HG03196 (cell line): ENCODE data around the gene SH2D3A.

Source experiments
- ATAC-seq: cut with Tn5 transposase; IDR thresholded peaks from one replicate; pipeline ENCODE4 v1.9.1; 2021; ENCODE audit not compliant: unreplicated experiment

SH2D3A gene

DNA sequence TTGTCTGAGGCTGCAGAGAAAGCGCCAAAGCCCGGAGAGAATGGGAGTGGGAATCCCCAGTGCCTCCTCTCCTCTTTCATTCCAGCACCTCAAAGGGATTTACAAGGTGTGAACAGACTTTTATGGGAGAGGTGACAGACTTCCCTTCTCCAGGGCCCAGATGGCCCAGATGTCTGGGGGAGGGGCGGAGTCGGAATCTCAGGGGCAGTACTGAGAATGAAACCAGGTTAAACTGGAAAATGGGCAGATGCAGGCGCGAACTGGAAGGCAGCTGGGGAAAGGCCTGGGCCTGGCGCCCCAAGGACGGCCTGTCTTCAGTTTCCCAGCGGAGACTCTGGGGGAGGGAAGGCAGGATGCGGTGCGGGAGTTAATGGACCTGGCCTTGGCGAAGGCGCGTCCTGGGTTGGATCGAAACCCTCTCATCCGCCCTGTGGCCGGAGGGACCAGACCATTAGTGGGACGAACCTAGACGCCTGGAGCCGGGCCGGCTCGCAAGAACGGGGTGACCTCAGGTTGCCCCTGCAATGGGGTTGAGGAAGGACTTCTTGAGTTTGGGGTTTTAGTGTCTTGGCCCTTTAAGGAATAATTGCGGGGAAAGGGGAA lies 28.3 kb downstream of the SH2D3A start:
- ATAC-seq, result no peak

DNA sequence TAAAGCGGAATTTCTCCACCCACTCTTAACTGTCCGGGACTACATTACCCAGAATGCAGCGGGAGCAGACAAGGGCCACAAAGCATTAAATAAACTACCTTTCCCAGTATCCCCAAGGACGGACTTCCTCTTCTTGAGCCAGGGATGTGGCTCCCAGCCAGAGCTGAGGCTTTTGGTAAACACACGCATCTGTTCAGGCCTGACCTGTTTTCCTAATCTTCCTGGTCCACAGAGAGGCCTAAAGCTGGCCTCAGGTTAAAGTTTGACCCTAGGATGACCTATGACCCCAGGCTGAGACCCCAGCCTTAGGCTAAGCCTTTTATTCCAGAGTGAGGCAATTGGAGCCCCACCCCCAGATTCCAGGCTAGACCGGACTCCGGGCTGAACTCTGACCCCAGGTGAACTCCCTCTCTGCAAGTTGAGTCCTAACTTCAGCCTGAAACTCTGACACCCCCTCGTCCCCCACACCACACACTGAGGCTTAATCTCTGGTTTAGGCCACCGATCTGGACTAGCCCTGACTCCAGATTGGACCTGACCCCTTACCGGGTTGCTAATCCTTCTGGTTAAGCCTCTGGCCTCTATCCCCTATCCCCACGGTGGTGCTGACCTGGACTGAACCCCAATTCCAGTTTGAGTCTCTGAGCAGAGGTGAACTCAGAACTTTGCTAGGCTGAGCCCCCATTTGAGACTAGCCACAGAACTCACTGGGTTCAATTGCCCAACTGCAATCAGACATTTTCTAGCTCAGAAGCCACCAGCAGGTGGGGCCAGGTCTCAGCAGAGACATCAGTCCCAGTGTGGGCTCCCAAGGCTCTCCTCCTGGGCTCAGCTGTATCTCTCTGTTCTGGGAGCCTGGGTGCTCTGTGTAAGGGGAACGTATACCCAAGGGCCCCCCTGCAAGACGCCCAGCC lies 29.1 kb downstream of the SH2D3A start:
- peak; percentile 27 for ATAC-seq

GRCh38 chr19:6737284-6737872 lies 29.9 kb downstream of the SH2D3A start, which contains the start of gene GPR108:
Gene GPR108, minus strand, starts transcription at chr19:6737580. Its CDS starts 4 bp downstream, at chr19:6737576.
- ATAC-seq, result peak; percentile 54

- no peak for ATAC-seq
Measured at GRCh38 chr19:6736917-6737283, 30.3 kb downstream of the SH2D3A start.

- ATAC-seq, result no peak
Measured at GRCh38 chr19:6736169-6736916, 30.9 kb downstream of the SH2D3A start.

DNA sequence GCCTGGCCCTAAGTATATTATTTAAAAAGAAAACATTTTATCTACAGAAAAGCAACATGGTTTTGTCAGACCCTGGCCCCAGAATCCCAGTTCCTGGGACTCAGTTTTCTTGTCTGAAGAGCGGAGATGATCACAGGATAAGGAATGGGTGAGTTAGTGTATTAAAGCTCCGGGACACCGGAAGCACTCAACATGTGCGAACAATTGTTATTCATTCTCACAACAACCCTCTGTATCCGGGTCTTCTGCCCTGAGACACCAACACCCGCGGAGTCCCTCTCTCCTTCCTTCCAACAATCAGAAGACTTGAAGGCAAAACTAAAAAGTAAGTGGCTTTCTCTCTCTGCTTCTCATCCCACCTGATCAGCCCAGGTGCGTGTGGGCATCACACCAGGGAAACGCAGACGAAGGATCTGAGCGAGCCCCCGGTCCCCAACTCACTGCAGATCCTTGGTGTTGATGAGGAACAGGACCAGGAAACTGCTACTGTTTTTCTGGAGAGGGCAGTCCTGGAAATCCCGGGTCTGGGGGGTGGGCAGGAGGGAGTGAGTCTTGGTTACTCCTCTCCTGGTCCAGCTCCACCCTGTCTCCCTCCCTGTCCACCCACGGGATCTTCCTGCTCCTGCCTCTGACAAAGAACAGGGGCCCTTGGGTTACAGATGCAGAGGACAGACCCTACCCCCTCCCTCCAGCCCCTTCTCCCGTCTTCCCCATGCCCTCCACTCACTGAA lies 31.9 kb downstream of the SH2D3A start:
- no peak for ATAC-seq

GRCh38 chr19:6734096-6734696 lies 33.0 kb downstream of the SH2D3A start:
- ATAC-seq, result no peak

- no peak for ATAC-seq
Measured at GRCh38 chr19:6733338-6734095, 33.7 kb downstream of the SH2D3A start.

GRCh38 chr19:6732803-6733337 lies 34.4 kb downstream of the SH2D3A start:
- ATAC-seq, result no peak

- ATAC-seq, result no peak
Measured at GRCh38 chr19:6731822-6732221, 35.4 kb downstream of the SH2D3A start.

GRCh38 chr19:6730941-6731670 lies 36.1 kb downstream of the SH2D3A start:
- ATAC-seq, result no peak

DNA sequence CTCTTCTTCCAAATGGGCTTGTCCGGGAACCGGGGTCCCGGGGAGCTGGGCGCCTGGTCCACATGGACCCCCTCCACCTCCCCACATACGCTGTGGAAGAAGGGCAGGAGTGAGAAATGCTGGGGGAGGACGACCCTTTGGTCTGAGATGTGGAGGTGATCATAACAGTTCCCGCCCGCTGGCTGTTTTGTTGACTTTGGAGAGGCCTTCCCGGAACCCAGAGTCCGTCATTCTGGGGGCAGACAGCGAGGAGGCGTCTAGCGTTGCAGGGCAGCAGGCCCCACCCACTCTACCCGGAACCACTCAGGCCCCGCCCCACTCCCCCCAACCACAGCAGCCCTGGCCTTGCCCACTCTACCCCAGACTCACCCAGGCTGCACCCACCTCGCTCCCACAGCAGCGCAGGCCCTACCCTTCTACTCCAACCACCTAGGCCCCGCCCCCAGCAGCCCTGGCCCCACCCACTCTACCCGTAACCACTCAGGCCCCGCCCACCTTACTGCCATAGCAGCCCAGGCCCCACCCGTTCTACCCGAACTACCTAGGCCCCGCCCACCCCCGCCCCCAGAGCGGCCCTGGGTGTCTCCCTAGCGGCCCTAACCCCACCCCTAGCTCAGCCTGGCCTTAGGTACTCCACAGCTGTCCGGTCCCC lies 37.0 kb downstream of the SH2D3A start:
- ATAC-seq, result no peak

DNA sequence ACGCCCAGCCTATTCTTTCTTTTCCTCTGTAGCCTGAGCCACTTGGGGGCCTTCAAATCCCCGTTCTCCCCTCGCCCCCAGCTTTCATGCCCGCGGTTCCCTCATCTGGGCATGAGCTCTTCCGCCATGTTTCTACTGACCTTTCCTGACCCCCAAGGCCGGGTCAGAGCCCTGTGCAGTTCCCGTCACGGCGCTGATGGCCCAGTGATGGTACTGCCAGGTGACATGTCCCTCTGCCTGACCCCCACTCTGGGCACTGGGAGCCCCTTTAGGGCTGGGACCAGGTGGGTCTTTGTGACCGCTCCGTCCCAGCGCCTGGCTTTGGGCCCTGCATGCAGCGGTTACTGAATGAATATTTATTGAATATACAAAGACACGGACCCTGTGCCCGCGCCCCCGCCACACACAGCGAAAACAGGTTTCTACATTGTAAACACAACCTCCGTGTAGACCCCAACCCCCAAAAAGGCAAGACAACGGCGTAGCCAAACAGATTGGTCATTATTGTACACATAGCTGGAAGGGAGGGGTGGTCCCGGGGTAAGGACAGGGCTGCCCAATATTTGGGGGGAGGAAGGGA lies 37.6 kb downstream of the SH2D3A start:
- ATAC-seq, result no peak

- ATAC-seq, result no peak
Measured at GRCh38 chr19:6728346-6728745, 38.9 kb downstream of the SH2D3A start.

GRCh38 chr19:6725513-6726231 lies 41.6 kb downstream of the SH2D3A start:
- no peak for ATAC-seq

DNA sequence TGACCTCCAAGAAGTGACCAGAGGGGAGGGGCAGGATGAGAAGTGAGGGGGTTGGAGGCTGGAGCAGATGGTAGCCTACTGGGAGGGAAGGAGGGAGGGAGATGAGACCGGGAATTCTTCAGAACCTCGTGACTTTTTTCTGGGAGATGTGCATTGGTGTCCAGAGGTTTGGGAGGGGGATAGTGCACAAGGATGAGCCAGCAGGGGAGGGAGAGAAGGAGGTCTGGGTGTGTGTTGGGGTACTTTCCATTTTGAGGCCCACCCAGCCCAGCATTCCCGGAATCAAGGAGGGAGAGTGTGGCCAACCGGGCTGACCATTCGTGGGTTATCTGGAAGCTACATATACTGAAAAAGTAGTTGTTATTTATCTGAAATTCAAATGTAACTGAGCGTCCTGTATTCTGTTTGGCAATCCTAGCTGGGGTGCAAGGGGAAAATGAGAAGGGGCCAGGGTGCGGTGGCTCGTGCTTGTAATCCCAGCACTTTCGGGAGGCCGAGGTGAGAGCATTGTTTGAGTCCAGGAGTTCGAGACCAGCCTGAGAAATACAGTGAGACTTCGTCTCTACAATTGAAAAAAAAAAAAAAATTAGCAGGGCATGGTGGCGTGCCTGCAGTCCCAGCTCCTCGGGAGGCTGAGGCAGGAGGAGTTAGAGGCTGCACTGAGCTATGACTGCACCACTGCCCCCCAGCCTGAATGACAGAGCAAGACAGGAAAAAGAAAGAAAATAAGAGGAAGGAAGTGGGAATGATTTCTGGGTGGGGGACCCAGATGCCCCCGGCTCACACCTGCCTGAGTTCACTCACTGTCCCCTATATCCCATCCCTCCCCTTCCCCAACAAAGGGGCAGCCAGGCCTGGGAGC lies 42.4 kb downstream of the SH2D3A start:
- ATAC-seq, result no peak
